Measurements from ENCODE around the gene UGT1A8. TPM values are rescaled to one million over a fixed set of nuclear protein-coding genes. Genes with fewer than 3 reads are reported as not detected.
"Not testable (repeated sequence)": the region's sequence is repeated elsewhere in the genome, so short reads cannot be mapped to it uniquely, and the experiment has no call there.

Gene UGT1A8
- total RNA-seq, 2 experiments from 2014 or later, result not detected

DNA sequence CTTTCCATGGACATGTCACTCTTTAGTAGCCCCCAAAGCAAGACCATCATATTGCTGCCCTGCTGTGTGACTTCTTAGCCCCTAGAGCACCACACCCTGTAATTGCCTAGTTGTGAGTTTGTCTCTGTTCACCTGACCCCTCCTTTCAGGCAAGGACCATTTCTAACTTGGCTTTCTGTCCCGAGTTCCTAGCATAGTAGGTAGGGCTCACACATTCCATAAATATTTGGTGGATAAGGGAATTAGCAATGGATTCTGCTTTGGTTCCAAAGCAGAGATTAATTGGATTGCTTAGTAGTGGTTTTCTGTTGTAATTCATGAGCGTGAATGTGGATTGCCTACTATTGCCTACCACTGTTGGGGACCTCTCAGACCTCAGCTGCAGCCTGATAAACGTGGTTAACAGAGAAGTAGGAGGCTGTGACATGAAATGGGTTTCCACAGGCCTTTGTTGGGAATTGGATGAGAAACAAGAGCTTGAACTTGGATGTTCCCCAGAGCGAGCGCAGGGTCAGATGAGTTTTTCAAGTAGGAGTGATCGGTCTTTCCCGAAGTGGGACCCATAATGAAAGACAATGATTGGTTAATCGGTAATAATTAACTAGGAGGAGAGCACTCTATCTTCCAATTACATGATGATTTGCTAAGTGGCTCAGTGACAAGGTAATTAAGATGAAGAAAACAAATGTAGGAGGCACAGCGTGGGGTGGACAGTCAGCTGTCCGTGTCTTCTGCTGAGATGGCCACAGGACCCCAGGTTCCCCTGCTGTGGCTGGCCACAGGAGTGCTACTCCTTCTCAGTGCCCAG lies 129.2 kb downstream of the UGT1A8 start:
- H3K27me3 Mint-ChIP-seq (ENCODE audit: low read depth), result peaks cover 10% of the 10 kb centered on the region
- H3K4me1 Mint-ChIP-seq (ENCODE audit: low read depth), result no peaks in the 10 kb centered on the region
- POLR2A ChIA-PET, result no interaction called here
- DNase-seq (no peak), ATAC-seq (no peak)
- H3K9me3 Mint-ChIP-seq (ENCODE audit: insufficient read depth), result peaks cover 8% of the 10 kb centered on the region
- CTCF ChIA-PET, result no interaction called here
- no peak overlapping the region for H3K27ac Mint-ChIP-seq
- H3K36me3 Mint-ChIP-seq (ENCODE audit: low read depth), result no peaks in the 10 kb centered on the region
- H3K4me3 Mint-ChIP-seq, result no peak overlapping the region

DNA sequence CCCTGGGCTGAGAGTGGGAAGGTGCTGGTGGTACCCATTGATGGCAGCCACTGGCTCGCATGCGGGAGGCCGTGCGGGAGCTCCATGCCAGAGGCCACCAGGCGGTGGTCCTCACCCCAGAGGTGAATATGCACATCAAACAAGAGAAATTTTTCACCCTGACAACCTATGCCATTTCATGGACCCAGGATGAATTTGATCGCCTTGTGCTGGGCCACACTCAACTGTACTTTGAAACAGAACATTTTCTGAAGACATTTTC lies 129.8 kb downstream of the UGT1A8 start:
- no peak overlapping the region for H3K27ac Mint-ChIP-seq
- ChIA-PET POLR2A (no interaction called here), CTCF (no interaction called here)
- no peaks in the 10 kb centered on the region for H3K4me1 Mint-ChIP-seq (ENCODE audit: low read depth)
- peaks cover 10% of the 10 kb centered on the region for H3K9me3 Mint-ChIP-seq (ENCODE audit: insufficient read depth)
- peaks cover 10% of the 10 kb centered on the region for H3K27me3 Mint-ChIP-seq (ENCODE audit: low read depth)
- DNase-seq, result no peak
- no peak for ATAC-seq
- H3K36me3 Mint-ChIP-seq (ENCODE audit: low read depth), result no peaks in the 10 kb centered on the region
- no peak overlapping the region for H3K4me3 Mint-ChIP-seq

DNA sequence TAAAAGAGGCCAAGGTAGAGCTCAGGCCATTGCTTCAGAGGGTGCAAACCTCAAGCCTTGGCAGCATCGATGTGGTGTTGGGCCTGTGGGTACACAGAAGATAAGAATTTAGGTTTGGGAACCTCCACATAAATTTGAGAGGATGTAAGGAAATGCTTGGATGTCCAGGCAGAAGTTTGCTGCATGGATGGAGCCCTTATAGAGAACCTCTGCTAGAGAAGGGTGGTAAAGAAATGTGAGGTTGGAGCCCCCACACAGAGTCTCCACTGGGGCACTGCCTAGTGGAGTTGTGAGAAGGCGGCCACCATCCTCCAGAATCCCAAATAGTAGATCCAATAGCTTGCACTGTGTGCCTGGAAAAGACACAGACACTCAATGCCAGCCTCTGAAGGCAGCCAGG lies 133.3 kb downstream of the UGT1A8 start:
- H3K4me3 Mint-ChIP-seq; H3K27ac Mint-ChIP-seq; ATAC-seq; H3K27me3 Mint-ChIP-seq (ENCODE audit: low read depth); POLR2A ChIA-PET; CTCF ChIA-PET; H3K36me3 Mint-ChIP-seq (ENCODE audit: low read depth); DNase-seq; H3K4me1 Mint-ChIP-seq (ENCODE audit: low read depth): not testable (repeated sequence)
- H3K9me3 Mint-ChIP-seq (ENCODE audit: insufficient read depth), result peaks cover 10% of the 10 kb centered on the region

DNA sequence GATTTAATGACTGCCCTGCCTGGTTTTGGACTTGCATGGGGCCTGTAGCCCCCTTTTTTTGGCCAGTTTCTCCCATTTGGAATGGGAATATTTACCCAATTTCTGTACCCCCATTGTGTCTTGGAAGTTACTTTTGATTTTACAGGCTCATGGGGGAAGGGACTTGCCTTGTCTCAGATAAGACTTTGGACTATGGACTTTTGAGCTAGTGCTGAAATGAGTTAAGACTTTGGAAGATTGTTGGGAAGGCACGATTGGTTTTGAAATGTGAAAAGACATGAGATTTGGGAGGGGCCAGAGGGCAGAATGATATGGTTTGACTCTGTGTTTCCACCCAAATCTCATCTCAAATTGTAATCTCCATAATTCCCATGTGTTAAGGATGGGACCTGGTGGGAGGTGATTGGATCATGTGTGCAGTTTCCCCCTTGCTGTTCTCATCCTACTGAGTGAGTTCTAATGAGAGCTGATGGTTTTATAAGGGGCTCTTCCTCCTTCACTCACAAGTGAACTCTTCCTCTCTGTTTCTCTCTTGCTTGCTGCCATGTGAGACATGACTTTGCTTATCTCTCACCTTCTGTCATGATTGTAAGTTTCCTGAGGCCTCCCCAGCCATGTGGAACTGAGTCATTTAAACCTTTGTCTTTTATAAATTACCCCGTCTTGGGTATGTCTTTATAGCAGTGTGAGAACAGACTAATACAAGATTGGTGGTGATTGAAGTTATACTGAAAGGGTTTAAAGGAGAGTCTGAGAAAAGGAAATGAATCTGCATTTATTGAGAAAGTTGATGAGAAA lies 134.0 kb downstream of the UGT1A8 start:
- H3K4me3 Mint-ChIP-seq; H3K27ac Mint-ChIP-seq; DNase-seq; POLR2A ChIA-PET; H3K27me3 Mint-ChIP-seq (ENCODE audit: low read depth); H3K4me1 Mint-ChIP-seq (ENCODE audit: low read depth); CTCF ChIA-PET; H3K36me3 Mint-ChIP-seq (ENCODE audit: low read depth); ATAC-seq: not testable (repeated sequence)
- peaks cover 10% of the 10 kb centered on the region for H3K9me3 Mint-ChIP-seq (ENCODE audit: insufficient read depth)

DNA sequence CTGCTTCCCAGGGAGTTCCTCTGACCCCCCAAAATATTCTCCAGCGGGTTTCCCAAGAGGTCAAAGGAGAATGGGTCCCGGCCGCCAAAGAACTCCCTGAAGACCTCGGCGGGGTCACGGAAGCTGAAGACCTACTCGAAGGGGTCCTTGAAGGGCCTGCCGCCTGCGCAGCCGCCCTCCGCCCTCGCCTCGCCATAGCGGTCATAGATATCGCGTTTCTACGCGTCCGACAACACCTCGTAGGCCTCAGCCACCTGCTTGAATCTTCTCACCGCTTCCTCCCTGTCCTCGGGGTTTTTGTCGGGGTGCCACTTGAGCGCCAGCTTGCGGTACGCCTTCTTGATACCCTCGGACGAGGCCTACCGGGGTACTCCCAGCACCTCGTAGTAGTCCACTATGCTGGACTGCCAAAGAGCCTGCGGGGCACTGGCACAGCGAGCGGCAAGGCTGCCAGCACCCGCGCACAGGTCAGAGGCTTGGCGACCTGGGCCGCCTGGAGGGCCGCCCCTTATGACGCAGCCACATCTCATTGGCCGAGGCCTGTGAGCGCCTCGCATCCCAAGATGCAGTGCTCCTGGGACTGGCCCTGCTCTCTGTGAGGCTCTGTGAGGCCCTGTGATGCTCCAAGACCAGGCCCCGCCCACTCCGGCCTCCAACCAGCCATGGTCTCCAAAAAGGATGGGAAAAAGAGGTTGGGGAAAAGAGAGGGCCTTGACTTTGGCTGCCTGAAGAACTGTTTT lies 137.6 kb downstream of the UGT1A8 start:
- peaks cover 6% of the 10 kb centered on the region for H3K9me3 Mint-ChIP-seq (ENCODE audit: insufficient read depth)
- no peak for ATAC-seq
- DNase-seq, result no peak
- CTCF ChIA-PET, result no interaction called here
- H3K4me1 Mint-ChIP-seq (ENCODE audit: low read depth), result no peaks in the 10 kb centered on the region
- no peaks in the 10 kb centered on the region for H3K27me3 Mint-ChIP-seq (ENCODE audit: low read depth)
- H3K27ac Mint-ChIP-seq, result no peak overlapping the region
- H3K4me3 Mint-ChIP-seq, result no peak overlapping the region
- POLR2A ChIA-PET, result no interaction called here
- no peaks in the 10 kb centered on the region for H3K36me3 Mint-ChIP-seq (ENCODE audit: low read depth)

DNA sequence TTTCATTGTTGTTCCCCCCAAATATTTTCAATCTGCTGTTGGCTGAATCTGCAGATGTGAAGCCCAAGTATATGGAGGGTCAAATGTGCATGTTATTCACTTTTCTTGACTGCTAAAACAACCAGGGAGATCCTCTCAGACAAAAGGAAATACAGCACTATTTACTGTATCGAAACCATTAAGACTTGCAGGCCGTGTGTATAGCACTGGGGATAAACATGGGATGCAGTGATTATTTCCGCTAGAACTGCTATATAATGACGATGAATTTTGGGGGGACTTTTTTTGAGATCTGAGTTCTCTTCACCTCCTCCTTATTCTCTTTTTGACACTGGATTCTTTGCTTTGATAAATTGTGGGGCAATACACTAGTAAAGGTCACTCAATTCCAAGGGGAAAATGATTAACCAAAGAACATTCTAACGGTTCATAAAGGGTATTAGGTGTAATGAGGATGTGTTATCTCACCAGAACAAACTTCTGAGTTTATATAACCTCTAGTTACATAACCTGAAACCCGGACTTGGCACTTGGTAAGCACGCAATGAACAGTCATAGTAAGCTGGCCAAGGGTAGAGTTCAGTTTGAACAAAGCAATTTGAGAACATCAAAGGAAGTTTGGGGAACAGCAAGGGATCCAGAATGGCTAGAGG lies 139.1 kb downstream of the UGT1A8 start:
- Mint-ChIP-seq H3K9me3 (ENCODE audit: insufficient read depth) (peaks cover 3% of the 10 kb centered on the region), H3K4me1 (ENCODE audit: low read depth) (no peaks in the 10 kb centered on the region), H3K27me3 (ENCODE audit: low read depth) (no peaks in the 10 kb centered on the region), H3K27ac (no peak overlapping the region), H3K4me3 (no peak overlapping the region), H3K36me3 (ENCODE audit: low read depth) (no peaks in the 10 kb centered on the region)
- no peak for ATAC-seq
- CTCF ChIA-PET, result no interaction called here
- POLR2A ChIA-PET, result no interaction called here
- no peak for DNase-seq

DNA sequence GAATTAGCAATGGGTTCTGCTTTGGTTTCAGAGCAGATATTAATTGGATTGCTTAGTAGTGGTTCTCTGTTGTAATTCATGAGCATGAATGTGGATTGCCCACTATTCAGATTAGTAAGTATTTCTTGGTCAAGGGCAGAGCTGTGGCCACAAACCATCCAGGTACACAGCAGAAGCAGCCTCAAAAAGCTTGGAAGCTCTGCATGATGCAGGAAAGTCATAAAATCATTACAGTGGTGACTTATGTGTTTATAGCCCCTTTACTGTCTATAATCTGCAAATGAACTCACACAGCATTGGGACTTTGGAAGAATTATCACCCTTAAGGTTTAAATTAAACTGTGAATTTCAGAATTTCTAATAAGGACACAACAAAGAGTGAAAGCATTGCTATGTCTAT lies 140.7 kb downstream of the UGT1A8 start:
- Mint-ChIP-seq H3K9me3 (ENCODE audit: insufficient read depth) (no peaks in the 10 kb centered on the region), H3K4me1 (ENCODE audit: low read depth) (no peaks in the 10 kb centered on the region), H3K27me3 (ENCODE audit: low read depth) (peaks cover 2% of the 10 kb centered on the region), H3K4me3 (no peak overlapping the region), H3K27ac (no peak overlapping the region), H3K36me3 (ENCODE audit: low read depth) (no peaks in the 10 kb centered on the region)
- POLR2A ChIA-PET, result no interaction called here
- DNase-seq, result no peak
- ATAC-seq, result no peak
- CTCF ChIA-PET, result no interaction called here

DNA sequence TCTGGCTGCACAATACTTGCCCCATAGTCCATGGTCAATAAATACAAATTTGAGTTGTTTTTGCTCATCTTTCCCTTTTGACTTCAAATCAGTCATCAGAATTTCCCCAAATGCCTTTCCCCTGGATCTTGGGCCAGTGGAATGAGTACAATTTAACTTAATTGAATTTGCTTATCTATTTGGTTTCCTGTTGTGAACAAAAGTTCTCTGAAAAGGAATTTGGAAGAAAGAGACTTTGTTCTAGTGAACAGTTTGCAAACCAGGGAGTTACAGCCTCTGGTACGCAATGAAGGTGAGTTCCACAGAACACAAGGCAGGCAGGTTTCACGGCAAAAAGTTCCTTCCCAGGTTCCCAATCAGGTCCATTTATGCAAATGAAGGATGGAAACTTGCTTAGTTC lies 141.4 kb downstream of the UGT1A8 start:
- POLR2A ChIA-PET, result interaction anchor here (0.7 kb wide), 1 partner anchor 1613 kb away, joined by 3 read pairs; no protein-coding TSS in a partner anchor
- peaks cover 10% of the 10 kb centered on the region for H3K27me3 Mint-ChIP-seq (ENCODE audit: low read depth)
- DNase-seq (no peak), ATAC-seq (no peak)
- no peak overlapping the region for H3K4me3 Mint-ChIP-seq
- no peaks in the 10 kb centered on the region for H3K36me3 Mint-ChIP-seq (ENCODE audit: low read depth)
- H3K4me1 Mint-ChIP-seq (ENCODE audit: low read depth), result no peaks in the 10 kb centered on the region
- CTCF ChIA-PET, result no interaction called here
- no peak overlapping the region for H3K27ac Mint-ChIP-seq
- no peaks in the 10 kb centered on the region for H3K9me3 Mint-ChIP-seq (ENCODE audit: insufficient read depth)

DNA sequence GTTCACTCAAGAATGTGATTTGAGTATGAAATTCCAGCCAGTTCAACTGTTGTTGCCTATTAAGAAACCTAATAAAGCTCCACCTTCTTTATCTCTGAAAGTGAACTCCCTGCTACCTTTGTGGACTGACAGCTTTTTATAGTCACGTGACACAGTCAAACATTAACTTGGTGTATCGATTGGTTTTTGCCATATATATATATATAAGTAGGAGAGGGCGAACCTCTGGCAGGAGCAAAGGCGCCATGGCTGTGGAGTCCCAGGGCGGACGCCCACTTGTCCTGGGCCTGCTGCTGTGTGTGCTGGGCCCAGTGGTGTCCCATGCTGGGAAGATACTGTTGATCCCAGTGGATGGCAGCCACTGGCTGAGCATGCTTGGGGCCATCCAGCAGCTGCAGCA lies 142.6 kb downstream of the UGT1A8 start, which contains the start of gene UGT1A1:
Gene UGT1A1, plus strand, starts transcription at position 228 of the 400 bp plus-strand sequence. Its CDS starts 18 bp downstream, at position 246.
- H3K4me1 Mint-ChIP-seq (ENCODE audit: low read depth), result no peaks in the 10 kb centered on the region
- no peak within 1 kb of the TSS for H3K4me3 Mint-ChIP-seq
- POLR2A ChIA-PET, result no interaction called here
- DNase-seq, result no peak
- CTCF ChIA-PET, result no interaction called here
- no peaks in the 10 kb centered on the region for H3K36me3 Mint-ChIP-seq (ENCODE audit: low read depth)
- H3K27ac Mint-ChIP-seq, result no peak within 1 kb of the TSS
- ATAC-seq, result no peak
- peaks cover 16% of the 10 kb centered on the region for H3K27me3 Mint-ChIP-seq (ENCODE audit: low read depth)
- H3K9me3 Mint-ChIP-seq (ENCODE audit: insufficient read depth), result no peaks in the 10 kb centered on the region

DNA sequence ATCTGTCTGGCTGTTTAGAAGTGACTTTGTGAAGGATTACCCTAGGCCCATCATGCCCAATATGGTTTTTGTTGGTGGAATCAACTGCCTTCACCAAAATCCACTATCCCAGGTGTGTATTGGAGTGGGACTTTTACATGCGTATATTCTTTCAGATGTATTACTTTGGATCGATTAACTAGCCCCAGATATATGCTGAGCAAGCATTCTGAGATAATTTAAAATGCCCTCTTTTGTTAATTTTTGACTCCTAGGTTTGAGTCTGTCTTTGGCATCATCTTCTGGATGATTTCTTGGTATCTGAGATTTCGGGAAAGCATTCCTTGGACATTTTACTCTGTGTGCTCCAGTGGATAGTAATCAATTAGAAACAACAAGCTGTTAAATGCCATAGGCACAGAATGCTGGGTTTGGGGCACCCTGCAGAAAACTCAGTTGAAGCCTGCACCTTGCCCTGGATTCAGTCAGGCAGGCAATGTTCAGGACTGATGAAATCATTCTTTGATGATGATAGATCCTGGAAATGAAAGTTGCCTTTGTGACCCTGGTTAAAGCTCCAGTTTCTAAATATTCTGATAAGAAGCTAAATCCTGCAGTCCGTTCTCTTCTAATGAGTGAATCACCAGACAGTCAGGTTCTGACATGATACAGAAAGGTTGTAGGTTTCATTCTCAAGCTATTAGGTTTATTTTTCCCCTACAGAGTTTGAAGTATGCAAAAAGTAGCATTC lies 143.8 kb downstream of the UGT1A8 start:
- H3K36me3 Mint-ChIP-seq (ENCODE audit: low read depth), result no peaks in the 10 kb centered on the region
- POLR2A ChIA-PET, result no interaction called here

DNA sequence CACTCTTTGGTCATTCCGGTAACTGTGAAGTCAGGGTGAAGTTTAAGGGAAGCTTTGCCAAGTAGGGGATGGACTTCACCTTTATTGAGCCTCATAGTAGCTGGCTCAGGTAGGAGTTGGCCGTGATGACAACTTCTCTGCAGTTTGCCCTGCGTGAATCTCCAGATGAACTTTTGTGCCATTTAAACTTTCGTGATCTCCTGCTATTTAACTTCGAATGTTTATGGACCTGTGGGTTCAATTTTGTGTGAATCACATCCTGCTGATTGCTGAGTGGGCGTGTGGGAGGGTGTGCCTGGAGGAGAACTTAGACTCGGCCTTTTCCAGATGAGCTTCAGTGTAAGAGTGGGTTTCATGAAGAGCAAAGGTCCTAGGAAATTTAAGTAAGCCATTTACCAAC lies 146.8 kb downstream of the UGT1A8 start:
- Mint-ChIP-seq H3K36me3 (ENCODE audit: low read depth) (no peaks in the 10 kb centered on the region), H3K4me3 (no peak overlapping the region), H3K4me1 (ENCODE audit: low read depth) (no peaks in the 10 kb centered on the region), H3K9me3 (ENCODE audit: insufficient read depth) (no peaks in the 10 kb centered on the region), H3K27ac (no peak overlapping the region), H3K27me3 (ENCODE audit: low read depth) (peaks cover 21% of the 10 kb centered on the region)
- no peak for DNase-seq
- ChIA-PET CTCF (no interaction called here), POLR2A (no interaction called here)
- ATAC-seq, result no peak

More for the DNA sequence above, 143.8 kb downstream of the UGT1A8 start:
- Mint-ChIP-seq H3K27me3 (ENCODE audit: low read depth) (peaks cover 16% of the 10 kb centered on the region), H3K27ac (no peak overlapping the region), H3K4me1 (ENCODE audit: low read depth) (no peaks in the 10 kb centered on the region), H3K9me3 (ENCODE audit: insufficient read depth) (no peaks in the 10 kb centered on the region), H3K4me3 (no peak overlapping the region)
- ATAC-seq (no peak), DNase-seq (no peak)
- CTCF ChIA-PET, result no interaction called here
